Urothelium cell line (cell line): ENCODE data around the gene UQCRFS1.
"Not testable (repeated sequence)": the region's sequence is repeated elsewhere in the genome, so short reads cannot be mapped to it uniquely, and the experiment has no call there.

ENCODE experiments used
- DNase-seq: peaks from one replicate; pipeline ENCODE4 v3.0.0; 2011; ENCODE audit warnings: low spot score, mixed read lengths
- FAIRE-seq: peaks from 2 replicates; lab custom pipeline; 2011; peaks lifted over from hg19 to GRCh38; lab: Jason Lieb, UNC

UQCRFS1 gene

DNA sequence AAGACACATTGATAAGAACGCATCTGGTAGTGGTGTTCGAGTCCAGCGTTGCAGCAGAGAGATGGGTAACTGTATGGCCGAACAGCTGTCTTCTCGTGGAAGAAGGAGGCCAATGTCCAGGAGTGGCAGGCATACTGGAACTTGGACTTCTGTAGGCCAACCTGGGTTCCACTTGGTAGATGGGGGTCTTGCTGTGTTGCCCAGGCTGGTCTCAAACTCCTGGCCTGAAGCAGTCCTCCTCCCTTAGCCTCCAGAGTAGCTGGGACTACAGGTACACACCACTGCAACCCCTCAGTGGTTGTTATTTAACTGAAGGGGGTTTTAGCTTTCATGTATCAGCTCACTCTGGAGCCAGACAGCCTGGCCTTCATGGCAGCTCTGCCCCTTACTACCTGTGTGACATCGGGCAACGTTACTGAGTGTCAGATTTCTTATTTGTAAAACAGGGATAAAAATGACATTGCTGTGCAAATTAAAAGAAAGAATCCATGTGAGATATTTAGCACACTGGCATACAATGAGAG is 2.4 kb upstream of the UQCRFS1 start:
- DNase-seq (no peak), FAIRE-seq (no peak)

DNA sequence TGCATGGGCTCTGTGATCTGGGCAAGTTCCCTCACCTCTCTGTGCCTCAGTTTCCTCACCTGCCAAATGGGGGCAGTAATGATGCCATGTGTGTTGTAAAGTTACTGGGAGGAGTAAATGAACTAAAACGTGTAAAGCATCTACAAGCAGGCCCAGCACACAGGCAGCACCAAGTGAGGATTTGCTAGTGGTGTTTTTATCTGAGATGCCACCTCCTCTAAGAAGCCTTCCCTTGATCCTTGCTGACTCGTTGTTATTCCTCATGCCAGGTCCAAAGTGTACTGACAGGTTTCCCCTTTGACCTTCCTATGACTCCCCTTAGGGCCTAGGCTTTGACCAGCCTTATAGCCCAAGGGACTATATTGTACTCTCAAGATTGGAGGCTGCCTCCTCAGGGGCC is 1.5 kb upstream of the UQCRFS1 start:
- DNase-seq: no peak
- peak; percentile 44 for FAIRE-seq

DNA sequence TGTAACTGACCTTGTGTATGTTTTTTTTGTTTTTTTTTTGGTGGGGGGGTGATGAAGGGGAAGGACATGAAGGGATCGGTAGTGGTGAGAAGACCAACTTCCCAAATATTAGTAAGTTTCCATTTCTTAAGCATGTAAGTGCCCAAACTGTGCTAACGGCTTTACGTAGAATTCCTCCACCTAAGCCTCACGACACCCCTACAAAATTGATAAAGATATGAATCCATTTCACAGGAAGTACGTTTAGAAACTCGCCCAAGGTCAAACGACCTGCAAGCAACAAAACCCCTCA is 649 bp downstream of the UQCRFS1 start:
- FAIRE-seq: no peak
- no peak for DNase-seq

DNA sequence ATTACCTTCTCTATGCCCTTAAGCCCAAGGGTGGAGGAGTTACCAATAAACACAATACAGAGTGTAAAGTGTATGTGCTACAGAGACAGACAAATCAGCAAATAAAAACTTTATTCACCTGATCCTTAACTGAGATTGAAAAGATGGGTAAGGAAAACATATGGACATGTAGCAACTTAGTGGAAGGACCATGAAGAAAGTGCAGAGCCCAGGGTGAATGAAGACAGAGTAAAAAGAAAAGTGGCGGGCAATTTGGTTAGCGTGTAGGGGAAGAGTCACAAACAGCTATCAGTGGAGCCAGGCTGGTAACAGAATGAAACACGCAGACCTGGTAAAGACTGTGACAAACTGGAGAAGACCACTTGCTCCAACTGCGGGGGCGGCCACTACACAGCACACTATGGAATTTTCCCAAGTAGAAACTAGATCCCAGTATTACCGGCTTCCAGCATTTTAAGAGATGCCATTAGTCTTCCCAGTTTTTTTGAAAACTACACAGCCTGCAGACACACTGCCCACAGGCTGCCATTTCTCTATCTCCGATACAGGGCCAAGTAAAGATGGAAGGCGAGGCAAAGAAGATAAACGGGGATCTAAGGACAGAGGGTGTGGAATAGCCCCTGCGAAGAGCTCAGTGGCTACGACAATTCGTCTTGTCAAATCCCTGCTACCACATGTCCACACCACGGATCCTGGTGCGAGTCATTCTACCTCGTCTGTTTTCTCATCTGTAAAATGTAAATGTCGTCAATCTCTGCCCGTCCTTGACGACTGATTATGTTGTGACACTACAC is 1.2 kb downstream of the UQCRFS1 start:
- DNase-seq (no peak), FAIRE-seq (no peak)

DNA sequence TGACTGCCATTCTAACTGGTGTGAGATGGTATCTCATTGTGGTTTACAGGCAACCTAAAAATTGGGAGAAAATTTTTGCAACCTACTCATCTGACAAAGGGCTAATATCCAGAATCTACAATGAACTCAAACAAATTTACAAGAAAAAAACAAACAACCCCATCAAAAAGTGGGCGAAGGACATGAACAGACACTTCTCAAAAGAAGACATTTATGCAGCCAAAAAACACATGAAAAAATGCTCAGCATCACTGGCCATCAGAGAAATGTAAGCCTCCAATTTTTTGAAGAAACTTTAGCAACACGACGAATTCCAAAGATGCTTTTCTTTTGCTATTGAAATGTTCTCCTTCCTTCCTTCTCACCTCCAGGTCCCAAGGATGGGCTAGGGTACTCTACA is 1.9 kb downstream of the UQCRFS1 start:
- DNase-seq, FAIRE-seq: not testable (repeated sequence)

DNA sequence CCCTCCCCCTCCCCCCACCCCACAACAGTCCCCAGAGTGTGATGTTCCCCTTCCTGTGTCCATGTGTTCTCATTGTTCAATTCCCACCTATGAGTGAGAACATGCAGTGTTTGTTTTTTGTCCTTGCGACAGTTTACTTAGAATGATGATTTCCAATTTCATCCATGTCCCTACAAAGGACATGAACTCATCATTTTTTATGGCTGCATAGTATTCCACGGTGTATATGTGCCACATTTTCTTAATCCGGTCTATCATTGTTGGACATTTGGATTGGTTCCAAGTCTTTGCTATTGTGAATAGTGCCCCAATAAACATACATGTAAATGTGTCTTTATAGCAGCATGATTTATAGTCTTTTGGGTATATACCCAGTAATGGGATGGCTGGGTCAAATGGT is 2.4 kb downstream of the UQCRFS1 start:
- DNase-seq, FAIRE-seq: not testable (repeated sequence)

DNA sequence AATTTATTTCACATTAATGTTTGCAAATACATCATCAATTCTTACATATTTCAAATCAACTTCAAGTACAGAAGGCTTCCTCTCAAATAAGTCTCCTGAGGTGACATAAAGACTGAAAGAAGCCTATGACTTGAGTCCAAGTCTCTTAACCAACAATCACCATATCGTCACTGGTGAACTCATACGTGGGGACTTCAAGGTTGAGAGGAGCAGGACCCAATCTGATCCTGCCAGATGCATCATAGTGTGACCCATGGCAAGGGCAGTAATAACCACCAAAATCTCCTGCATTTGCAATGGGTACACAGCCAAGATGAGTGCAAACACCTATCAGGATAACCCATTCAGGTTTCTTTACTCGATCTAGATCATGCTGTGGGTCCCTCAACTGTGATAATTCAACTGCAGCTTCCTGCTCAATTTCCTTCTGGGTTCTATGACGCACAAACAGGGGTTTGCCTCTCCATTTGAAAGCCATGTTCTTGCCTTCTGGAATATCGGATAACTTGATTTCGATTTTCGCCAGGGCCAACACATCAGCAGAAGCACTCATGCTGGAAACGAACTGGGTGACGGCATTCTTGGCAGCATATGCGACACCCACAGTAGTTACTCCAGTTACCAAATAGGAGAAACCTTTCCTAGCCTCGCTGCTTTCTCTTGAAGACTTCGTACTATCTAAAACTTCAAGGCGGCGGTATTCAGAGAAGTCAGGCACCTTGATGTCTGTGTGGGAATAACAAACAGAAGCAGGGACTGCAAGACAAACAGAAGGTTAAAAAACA is 5.4 kb downstream of the UQCRFS1 start:
- DNase-seq: not testable (repeated sequence)
- peak; percentile 70 for FAIRE-seq

DNA sequence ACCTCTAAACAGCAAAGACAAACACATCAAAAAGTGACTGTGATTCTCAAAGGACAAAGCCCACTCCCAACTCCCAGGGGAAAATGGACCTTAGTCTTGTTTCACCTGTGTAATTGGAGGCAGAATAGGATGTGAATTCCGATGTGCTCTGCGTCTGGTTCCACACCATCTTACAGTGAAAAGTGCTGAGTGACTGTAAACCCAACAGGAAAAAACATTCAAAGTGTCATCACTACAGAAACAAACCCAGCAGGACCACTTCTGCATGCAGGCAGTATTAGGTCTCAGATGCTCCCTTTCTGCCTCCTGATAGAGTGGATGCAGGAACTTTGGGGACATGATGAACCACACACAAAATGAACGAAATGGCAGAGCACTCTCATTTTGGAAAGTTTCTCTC is 6.5 kb downstream of the UQCRFS1 start:
- FAIRE-seq: no peak
- DNase-seq: no peak

DNA sequence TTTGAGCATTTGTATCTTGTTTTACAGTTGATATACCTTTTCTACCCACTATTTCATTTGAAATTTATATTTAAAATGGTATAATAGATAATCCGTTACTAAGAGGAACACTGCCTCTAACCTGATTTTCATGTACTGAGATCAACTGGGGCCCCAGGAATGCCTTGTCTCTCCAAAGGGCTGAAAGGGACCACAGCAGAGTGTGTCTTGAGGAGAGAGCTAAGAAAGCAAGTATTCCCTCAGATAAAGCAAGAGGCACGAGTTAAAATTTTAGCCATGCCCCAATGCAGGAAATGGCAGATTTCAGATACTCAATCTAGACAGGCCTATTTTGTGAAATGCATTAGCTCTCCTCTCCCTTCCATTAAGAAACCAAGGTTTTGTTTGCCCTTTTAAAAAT is 10.7 kb downstream of the UQCRFS1 start:
- DNase-seq (no peak), FAIRE-seq (no peak)

DNA sequence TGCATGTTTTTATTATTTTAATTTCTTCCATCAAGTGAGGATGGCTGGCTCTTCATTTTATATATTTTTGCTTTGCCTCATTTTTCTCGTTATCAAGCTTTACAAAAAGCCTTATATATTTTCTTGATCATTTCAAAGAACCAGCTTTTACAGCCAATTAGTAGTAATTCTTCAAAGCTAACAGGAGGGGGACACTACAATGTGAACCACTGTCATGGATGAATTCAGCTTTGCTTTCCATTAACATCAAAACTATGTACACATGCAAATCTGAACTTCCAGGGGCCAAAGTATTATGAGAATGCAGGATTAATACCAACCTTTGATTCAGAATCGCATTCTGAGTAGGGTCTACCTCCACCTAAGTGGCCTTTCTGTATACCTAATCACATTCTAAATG is 11.1 kb downstream of the UQCRFS1 start:
- DNase-seq (no peak), FAIRE-seq (no peak)

DNA sequence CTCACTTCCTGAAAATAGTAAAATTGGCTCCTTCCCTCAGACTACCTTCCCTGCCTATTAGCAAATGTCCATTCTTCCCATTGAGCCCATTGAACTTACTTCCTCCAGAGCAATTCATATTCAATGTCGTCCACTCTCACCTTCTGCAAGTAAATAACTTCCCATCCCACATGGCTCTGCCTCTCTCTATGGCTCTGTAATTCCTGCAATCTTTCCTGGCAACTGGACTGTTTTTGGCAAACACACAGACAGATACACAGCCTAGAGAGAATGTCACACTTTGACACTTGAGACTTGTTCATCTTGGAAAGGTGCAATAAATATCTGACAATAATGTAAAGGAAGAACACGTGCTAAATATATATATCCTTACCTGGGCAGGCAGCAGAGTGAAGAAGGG is 18.3 kb downstream of the UQCRFS1 start:
- no peak for DNase-seq
- peak; percentile 44 for FAIRE-seq

DNA sequence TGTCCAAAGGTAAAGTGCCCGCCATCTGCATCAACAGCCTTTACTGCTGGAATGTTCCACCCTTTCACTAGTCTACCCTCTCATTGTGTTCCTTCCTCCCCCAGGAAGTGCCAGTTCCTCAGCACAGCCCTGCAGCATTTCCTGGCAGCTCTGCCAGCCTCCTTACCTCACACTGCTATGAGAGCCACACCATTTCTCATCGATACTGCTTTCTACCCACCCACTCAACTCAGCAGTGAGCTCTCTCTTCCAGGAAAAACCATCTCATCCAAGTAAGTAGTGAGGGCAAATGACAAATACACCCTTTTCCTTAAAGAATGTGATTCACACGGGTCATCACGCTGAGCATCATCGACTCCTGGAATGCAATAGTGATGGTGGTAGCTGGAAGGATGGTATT is 19.8 kb downstream of the UQCRFS1 start:
- DNase-seq (no peak), FAIRE-seq (peak; percentile 77)

DNA sequence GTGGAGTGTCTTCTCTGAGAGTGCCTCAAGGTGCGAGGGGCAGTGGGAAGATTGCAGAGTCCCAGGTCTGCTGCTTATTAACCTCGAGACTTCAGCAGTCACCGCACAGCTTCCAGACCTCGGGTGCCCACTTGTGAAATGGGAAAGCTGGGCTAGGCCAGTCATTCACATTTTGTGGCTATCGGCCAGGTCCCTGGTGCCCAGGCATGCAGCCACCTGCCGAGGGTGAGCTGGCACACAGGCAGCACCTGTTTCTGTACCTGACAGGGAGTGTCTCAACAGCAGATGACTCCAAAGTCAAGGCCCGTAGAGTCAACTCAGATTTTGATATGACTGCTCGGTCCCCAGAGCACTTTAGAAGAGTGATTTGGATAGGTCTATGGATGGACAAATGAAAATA is 21.9 kb downstream of the UQCRFS1 start:
- no peak for FAIRE-seq
- DNase-seq: no peak

DNA sequence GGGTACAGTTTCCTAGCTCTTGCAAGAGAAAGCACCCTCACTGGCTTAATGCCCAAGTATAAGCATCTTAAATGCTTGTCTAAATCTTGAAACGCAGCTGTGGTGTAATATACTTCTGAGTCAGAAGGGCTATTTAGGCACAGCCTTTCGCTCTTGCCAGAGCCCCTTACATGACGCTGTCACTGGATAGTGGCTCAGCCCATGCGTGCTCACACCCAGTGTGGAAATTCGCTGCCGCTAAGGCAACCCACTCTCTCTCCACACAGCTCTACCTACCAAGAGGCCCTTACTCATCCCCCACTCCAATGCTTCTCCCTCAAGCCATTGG is 24.0 kb downstream of the UQCRFS1 start:
- DNase-seq (no peak), FAIRE-seq (no peak)

DNA sequence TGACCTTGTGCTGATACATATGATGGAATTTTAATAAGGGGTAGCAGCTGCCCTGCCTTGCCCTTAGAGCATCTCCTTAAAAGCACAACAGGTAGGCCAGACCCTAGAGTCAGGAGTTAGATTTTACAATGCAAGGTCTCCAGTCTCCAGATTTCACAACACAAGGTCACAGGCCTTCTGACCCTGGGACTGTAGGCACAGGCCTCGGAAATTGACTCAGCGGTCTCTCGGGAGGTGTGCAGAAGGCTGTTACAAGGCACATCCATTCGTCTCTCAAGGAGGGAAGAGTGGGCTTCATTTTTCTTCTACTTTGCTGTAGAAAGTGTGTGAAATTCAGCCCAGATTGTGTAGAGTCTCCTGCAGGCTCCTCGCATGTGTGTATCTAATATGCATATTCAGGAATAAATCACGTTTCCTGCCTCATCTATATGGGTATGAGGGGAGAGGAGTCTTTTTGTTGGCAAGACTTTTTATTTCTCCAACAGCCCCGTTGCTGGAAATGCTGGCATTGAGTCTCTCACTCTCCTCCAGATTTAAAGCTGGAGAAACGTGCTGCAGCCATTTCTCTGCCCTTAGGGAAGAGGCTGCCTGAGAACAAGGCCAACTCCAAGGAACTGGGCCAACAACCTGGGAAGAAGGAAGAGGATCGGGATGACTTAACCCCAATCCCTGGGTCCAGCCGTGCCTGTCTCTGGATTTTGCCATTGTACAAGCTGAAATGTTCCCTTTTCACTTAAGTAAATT is 24.5 kb downstream of the UQCRFS1 start:
- FAIRE-seq: no peak
- no peak for DNase-seq

DNA sequence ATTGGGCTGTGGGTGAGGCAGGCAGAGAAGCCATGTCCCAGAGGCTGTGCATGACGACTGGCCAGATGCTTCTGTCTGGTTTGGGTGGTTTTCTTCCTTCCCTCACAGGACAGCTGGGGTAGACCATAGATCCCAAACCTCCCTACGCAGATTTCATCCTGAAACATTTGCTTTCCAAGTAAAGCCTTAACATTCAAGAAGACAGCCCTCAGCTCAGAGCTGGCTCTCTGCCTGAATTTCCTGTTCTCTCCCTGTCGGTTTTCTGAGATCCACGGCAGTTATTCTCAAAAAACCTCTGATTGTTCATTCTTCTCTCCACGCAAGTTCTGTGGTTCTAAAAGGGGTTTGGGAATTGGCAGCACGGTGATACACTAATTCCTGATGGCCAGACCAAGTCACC is 25.3 kb downstream of the UQCRFS1 start:
- FAIRE-seq: no peak

DNA sequence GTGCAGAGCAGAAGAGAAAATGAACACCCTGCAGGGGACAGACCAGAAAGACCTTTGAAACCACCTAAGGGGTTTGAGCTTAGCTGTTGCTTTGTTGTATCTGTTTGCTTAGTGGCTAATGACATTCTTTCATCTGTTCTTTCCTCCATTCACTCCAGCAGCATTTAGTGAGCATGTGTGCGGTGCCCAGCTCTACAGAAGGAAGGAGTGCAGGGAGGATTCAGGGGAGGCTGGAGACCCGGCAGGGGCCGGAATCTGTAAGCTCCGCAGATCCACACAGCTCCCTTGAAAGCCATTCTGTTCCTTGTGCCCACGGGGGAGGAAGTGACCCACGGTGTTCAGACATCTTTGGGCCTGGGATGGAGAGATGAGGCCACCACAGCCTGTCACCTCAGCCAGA is 27.5 kb downstream of the UQCRFS1 start:
- FAIRE-seq (no peak), DNase-seq (no peak)

More for the DNA sequence above, 25.3 kb downstream of the UQCRFS1 start:
- DNase-seq: no peak

DNA sequence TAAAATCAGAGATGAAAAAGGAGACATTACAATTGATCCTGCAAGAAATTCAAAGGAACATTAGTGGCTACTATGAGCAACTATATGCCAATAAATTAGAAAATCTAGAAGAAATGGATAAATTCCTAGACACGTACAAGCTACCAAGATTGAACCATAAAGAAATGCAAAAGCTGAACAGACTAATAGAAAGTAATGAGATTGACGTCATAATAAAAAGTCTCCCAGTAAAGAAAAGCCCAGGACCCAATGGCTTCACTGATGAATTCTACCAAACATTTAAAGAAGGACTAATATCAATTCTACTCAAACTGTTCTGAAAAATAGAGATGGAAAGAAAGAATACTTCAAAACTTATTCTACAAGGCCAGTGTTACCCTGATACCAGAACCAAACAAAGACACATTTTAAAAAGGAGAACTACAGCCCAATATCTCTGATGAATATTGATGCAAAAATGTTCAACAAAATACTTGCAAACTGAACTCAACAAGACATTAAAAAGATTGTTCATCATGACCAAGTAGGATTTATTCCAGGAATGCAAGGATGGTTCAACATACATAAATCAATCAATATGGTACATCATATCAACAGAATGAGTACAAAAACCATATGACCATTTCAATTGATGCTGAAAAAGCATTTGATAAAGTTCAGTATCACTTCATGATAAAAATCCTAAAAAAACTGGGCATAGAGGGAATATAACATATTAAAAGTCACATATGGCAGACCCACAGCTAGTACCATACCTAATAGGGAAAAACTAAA is 35.8 kb downstream of the UQCRFS1 start:
- DNase-seq (no peak), FAIRE-seq (peak; percentile 32)

DNA sequence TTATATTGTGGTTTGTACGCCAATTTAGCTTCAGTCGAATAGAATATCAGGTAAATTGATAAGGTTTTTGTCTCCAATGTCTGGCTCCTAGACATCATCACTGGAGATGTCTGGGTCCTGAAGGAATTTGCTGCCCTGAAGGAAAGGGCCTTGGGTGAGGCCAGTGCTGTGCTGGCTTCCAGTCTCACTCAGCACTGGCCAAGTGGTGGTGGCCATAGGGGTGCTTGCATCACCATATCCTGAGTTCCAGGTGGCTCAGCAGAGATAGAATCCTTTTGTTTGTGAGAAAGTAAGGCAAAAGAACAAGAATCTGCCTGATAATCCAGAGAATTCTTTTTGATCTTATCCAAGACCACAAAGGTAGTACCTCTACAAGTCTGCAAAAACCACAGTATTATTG is 39.1 kb downstream of the UQCRFS1 start:
- DNase-seq (no peak), FAIRE-seq (no peak)

DNA sequence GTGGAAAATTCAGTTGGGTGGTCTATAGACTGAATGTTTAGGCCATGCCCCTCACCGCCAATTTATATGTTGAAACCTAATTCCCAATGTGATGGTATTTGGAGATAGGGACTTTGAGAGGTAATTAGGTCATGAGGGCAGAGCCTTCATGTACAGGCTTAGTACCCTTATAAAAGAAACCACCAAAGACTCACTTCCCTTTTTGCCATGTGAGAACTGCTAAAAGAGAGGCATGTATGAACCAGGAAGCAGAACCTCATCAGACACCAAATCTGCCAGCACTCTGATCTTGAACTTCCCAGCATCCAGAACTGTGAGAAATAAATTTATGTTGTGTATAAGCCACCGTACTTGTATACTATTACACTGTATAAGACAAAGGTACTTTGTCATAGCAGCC is 40.6 kb downstream of the UQCRFS1 start:
- FAIRE-seq (no peak), DNase-seq (no peak)

DNA sequence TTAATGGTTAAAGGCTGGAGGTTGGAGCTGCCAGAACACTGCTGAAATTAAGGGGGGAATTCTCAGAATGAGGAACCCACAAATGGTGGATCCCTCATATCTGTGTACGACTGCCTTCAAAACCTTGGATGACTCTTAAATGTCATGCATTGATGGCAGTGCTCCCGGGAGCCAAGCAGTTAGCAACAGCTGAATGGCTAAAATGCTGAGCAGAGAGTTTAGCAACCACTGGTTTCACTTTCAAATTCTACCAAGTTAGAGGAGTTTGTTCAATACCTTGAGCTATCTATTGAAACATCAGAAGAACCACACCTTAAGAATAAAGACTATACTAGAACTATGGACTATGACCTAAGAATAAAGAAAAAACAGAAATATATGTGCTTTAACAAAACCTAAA is 41.4 kb downstream of the UQCRFS1 start:
- no peak for DNase-seq
- FAIRE-seq: no peak
